MM.1S (cell line): ENCODE measurements around the gene UQCRH.
"Not testable (repeated sequence)": the region's sequence is repeated elsewhere in the genome, so short reads cannot be mapped to it uniquely, and the experiment has no call there.

ENCODE experiments used
- EZH2 ChIP-seq: fragments of 300-600 bp; sonication (generic); optimal IDR thresholded peaks from 2 replicates; pipeline ENCODE3; 2017; ENCODE audit warnings: low read depth, mild to moderate bottlenecking, antibody characterized with exemption, low read length, mixed read lengths
- EZH2phosphoT487 ChIP-seq: fragments of 300-600 bp; sonication (generic); IDR thresholded peaks from 2 replicates; pipeline ENCODE4 v1.6.1; 2018; ENCODE audit warnings: antibody characterized with exemption, low read length
- TF ChIP-seq, protein P1 (sequence below): fragments of 300-600 bp; sonication (generic); IDR thresholded peaks from 2 replicates; pipeline ENCODE4 v1.5.1; 2016; ENCODE audit warnings: antibody characterized with exemption, low read length, mixed read lengths

DNA sequence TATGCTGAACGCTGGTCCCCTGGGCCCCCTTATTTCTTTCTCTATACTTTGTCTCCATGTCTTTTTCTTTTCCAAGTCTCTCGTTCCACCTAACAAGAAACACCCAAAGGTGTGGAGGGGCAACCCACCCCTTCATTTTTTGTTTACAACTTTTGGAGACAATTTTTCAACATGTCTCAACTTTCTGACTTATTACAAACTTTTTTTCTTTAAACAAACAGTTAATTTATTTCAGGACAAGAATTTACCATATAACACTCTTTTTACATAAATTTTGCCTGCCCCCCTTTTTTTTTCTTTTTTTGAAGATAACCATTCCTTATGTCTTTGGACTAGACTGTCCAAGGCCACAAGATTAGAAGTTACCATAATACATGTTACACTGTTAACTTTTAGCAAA lies 26.9 kb downstream of the UQCRH start:
- TF ChIP-seq EZH2phosphoT487, EZH2: not testable (repeated sequence)
- TF ChIP-seq, protein P1, sequence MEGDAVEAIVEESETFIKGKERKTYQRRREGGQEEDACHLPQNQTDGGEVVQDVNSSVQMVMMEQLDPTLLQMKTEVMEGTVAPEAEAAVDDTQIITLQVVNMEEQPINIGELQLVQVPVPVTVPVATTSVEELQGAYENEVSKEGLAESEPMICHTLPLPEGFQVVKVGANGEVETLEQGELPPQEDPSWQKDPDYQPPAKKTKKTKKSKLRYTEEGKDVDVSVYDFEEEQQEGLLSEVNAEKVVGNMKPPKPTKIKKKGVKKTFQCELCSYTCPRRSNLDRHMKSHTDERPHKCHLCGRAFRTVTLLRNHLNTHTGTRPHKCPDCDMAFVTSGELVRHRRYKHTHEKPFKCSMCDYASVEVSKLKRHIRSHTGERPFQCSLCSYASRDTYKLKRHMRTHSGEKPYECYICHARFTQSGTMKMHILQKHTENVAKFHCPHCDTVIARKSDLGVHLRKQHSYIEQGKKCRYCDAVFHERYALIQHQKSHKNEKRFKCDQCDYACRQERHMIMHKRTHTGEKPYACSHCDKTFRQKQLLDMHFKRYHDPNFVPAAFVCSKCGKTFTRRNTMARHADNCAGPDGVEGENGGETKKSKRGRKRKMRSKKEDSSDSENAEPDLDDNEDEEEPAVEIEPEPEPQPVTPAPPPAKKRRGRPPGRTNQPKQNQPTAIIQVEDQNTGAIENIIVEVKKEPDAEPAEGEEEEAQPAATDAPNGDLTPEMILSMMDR = not testable (repeated sequence)
